K562 treated with DMSO at 1 percent for 24 hours (cell line): ENCODE results near the gene RPLP1. TPM values are rescaled to one million over a fixed set of nuclear protein-coding genes. Genes with fewer than 3 reads are reported as not detected.

ENCODE experiments used
- total RNA-seq: library from RNA; unstranded; fragments of 300-600 nt; gene quantifications from 2 replicates; pipeline ENCODE4 v1.2.3, GENCODE V29; 2022; ENCODE audit warnings: low read depth; ENCODE audit not compliant: insufficient read depth

RPLP1 gene
- 3,895 and 3,992 TPM in 2 replicates for total RNA-seq

GRCh38 chr15:69452692-69453521, at the start of gene RPLP1:
RPLP1 (plus strand) TSS chr15:69452818; CDS start chr15:69452949, 131 bp downstream.

GRCh38 chr15:69413822-69414700, 38.6 kb upstream of the RPLP1 start, which contains the start of gene KIF23:
KIF23 (plus strand) TSS chr15:69414349; CDS start chr15:69414466, 117 bp downstream.

Other genes starting within 250 kb of the RPLP1 start
- gene PAQR5, start 153.9 kb upstream of the RPLP1 start, total RNA-seq, result not detected in 2 replicates
- gene KIF23, start 38.5 kb upstream of the RPLP1 start, total RNA-seq, result 17.2 and 24.3 TPM in 2 replicates